Islet precursor cell (in vitro differentiated cells): Measurements from ENCODE around the gene ACKR3.

Experiments
- DNase-seq: peaks from one replicate; pipeline ENCODE4 v3.0.0-alpha.2; 2018

Gene ACKR3

DNA sequence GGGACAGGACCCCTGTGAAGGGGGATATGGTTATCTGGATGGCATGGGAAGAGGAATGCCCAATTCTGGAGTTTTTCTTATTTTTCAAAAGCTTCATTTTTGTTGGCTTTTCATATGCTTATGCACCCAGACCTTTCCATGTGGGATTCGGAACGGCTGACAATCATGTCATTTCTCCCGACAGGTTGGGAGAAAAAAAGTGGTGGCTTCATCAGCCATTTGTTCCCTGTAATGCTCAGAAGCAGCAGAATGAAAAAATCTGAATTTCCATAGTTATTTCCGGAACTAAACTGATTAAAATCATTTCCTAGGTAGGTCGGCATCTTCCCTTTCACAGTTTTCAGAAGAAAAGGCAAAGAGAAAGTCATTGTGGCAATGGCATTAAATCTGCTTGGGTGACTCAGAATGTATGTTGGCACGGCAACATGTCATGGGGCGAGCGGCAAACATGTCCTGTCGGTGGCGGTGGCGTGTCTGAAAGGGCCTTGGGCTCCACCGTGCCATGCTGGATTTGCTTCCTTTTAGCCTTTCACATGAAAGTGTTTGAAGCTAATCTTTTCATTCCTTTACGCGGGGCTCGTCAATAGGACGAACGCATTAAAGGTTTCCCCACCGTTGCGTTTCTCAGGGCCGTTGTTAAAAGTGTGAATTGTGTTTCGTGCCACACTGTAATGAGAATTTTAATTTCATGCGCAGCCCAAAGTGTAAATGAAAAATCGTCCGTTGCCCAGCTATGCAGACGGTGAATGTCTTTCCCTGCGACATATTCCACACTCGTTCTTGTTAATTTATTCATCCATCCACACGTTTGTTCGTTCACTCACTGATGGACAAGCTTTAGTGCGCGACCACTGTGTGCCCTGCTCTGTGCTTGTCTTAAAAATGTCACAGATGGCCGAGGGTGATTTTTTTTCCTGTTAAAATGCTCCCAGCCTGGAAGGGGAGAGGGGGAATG is 18.5 kb downstream of the ACKR3 start:
- DNase-seq = no peak

DNA sequence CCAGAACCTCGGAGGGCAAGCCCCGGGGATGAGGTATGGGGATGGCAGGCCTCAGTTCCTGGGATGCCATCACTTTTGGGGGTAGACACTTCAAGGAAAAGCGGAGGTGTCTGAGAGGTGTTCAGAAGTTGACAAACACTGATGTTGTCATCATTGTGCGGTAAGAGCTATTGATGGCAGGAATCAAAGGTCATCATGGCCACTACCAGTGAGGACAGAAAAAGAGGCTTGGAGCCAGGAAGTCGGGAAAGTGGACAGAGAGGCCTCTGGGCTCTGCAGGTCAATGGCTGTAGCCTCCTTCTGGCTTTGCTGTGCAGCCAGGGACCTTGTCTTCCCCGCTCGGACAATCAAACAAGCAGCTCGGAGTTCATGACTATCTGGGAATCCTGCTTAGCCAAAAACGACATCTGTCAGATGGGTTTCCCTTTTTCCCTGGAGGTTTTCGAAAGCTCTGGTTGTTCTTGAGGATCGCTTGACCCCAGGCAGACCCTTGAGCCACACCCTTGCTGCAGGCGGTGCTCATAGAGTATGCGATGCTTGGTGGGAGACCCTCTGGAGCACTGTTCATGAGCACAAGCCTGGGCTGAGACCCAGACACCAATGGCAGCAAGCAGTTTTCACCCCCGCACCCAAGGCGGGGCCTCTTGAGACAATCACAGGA is 19.4 kb downstream of the ACKR3 start:
- DNase-seq = no peak

DNA sequence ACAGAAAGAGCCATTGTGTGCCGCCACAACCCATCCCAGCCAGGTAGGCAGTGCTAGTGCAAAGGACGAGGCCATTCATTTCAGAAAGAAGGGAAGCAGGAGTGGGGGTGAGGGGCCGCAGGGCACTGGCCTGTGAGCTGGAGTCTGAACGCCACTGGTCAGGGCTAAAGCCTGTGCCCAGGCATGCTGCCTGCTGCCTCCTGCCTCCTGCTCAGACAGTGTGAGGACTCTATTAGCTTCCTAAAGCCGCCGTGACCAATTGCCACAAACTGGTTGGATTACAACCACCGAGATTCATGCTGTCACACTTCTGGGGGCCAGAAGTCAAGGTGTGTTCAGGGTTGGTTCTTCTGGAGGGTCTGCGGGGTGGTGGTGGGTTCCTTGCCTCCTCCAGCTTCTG is 21.2 kb downstream of the ACKR3 start:
- DNase-seq = no peak

DNA sequence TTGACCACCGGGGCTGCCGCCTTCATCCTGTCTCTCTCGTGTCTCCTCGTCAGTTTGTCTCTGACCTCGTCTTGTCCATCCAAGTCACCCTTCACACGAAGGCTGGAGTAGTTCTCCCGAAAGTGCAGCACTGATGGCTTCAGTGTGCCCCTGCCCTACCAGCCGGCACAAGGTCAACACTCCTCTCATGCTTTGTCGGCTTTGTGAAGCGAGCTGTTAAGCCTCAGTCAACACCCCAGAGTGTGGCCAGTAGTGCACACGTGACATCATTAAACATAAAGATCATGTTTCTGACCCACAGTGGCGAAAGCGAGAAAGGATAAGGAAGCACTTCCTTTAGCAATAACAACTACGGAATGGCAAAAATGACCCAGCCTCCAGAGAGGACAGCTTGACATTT is 23.2 kb downstream of the ACKR3 start:
- no peak for DNase-seq

DNA sequence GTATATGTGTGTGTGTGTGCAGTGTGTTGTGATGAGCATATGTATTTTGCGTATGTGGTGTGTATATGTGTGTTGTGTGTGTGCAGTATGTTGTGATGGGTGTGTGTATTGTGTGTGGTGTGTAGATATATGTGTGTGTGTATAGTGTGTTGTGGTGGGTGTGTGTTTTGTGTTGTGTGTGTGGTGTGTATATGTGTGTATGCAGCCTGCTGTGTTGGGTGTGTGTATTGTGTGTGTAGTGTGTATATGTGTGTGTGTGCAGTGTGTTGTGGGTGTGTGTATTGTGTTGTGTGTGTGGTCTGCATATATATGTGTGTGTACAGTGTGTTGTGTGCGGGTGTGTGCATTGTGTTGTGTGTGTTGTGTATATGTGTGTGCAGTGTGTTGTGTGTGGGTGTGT is 23.9 kb downstream of the ACKR3 start:
- no peak for DNase-seq

DNA sequence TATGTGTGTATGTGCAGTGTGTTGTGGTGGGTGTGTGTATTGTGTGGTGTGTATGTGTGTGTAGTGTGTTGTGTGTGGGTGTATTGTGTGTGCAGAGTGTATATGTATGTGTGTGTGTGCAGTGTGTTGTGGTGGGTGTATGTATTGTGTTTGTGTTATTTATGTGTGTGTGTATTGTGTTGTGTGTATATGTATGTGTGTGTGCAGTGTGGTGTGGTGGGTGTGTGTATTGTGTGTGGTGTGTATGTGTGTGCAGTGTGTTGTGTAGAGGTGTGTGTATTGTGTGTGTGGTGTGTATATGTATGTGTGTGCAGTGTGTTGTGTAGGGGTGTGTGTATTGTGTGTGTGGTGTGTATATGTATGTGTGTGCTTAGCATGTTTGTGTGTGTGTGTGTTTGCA is 24.3 kb downstream of the ACKR3 start:
- DNase-seq = no peak

DNA sequence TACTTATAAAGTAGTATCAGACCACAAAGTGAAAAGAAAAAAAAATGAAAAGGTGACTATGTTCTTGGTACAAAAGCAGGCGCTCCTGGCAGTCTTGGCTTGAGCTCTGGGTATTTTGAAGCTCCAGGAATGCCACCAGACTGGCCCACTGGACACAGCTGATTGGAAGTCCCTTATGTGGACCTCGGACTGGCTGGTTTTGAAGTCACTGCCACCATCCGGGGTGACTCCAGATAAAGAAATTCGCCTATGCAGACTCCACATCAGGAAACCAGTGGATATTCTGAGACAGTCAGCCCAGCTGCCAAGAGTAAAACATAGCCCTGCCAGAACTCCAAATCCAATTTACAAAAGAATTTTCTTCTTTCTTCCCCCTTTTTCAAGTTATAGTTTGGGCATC is 28.0 kb downstream of the ACKR3 start:
- DNase-seq = no peak

DNA sequence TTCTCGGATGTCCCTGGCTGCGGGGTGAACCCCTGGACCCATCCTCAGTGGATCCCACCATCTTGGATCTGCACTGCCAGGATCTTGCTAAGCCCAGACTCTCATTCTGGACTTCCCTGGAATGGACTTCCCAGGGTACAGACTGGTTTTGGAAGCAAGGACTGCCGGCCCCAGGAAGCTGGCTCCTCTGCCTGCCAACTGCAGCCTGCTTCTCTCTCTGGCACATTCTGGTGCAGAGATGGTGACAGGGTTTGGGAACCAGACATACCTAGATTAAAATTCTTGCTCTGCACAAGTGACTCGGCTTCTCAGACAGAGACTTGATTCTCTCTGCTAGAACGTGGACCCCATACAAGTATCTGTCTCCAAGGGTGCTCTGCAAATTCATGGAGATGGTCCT is 29.4 kb downstream of the ACKR3 start:
- DNase-seq = no peak

DNA sequence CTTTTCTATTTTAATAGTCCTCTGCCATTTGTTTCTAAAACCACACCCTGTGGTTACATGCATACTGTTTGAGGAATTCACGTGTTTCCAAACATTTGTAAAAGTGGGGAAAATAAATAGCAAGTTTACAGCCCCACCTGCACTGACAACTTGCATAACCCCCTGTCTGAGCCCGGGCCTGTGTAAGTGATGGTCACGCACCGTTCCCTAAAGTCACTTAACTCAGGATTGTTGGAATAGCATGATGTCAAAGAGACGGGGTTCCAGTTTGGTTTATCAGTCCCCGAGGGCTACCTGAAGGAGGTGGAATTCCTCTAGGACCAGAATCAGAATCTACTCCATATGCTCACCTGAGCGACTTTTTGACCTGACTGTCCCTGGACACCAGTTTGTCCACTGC is 30.5 kb downstream of the ACKR3 start:
- DNase-seq = no peak

DNA sequence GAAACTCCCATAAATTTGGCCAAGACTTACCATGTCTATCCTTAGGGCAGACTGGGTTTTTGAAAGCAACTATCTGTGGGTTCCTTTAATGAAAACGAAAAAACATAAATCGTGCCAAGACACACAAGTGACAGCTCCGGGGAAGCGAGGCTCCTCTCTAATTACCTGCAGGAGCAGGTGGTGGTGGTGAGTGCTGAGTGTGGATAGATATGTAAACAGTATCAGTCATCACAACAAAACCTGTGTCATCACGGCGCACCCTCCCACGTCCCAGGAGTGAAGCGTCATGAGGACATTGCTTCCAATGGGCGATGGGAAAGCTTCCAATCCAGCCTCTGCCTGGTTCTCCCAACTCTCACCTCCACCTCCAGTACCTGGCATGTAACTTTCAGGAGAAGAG is 31.3 kb downstream of the ACKR3 start:
- no peak for DNase-seq

DNA sequence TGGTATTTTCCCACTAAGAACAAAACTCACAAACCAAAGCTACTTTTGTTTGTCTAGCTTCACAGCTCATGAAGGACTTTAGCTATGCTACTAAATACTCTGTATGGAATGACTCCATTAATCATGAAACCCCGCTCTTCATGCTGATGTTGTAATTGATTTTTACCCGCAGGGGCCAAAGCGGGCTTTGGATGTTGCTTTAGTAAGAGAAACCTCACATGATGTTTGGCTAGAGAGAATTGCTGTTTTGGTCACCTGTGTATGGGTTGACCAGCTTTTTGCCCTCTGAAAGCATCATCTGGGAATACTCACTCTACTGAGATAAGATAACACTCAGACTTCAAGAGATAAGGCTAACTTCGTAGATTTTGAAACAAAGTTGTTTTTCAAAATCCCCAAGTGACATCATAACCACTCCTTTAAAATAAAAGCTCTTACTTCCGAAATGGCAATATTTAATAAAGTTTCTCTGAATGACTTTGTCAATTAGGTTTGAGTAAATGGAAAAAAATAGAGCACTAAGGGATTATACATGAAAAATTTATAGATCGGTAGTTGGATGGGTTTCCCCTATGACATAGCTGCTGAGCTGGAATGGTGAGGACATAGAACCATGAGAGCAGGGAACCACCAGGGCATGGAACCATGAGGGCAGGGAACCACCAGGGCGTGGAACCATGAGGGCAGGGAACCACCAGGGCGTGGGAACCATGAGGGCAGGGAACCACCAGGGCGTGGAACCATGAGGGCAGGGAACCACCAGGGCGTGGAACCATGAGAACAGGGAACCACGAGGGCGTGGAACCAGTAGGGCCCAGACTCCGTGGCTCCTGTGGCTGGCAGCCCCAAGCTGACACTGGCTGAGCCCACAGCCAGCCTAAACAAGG is 31.9 kb downstream of the ACKR3 start:
- DNase-seq = no peak

DNA sequence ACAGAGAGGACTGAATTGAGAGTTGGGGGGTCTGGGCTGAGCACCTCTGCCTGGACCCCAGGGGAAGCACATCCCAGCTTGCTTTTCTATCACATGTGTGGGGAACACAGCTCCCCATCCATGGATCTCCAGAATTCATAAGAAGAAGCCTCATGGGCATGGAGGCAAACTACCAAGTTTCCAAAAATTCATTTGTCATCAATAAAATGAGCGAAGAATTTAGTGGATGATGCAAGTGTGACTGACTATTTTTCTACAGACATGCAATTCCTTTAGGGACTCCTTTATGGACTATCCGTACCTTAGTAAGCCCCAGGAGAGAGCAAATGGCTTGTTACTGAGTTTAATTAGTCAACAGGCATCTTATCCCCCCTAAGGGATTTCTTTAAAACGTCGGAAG is 33.1 kb downstream of the ACKR3 start:
- no peak for DNase-seq

DNA sequence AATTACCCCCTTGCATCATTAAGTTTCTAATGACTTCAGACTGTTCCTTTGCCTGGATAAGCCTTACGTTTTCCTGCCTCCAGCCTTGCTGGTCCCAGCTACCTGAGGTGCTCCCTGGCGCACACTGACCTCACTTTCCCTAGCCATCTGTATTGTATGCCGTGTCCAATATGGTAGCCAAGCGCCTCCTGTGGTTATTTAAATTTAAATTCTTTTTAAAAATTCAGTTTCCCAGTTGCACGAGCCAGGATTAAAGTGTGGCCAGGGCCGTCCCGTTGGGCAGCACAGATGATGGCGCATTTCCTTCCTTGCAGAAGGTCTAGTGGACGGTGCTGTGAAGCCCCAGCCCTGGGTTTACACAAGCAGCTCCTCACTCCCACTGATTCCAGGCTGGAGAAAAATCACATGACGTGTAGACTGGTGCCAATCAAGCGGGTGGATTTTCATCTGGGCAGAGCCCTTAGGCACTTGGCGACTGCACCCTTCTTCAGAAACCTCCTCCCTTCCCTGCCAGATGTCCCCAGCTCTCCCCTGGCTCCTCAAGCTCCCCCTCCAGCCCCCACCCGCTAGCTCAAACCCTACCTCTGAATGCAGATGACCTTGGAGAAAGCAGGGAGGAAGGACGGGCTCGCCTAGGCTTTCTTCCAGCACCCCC is 33.9 kb downstream of the ACKR3 start:
- no peak for DNase-seq

DNA sequence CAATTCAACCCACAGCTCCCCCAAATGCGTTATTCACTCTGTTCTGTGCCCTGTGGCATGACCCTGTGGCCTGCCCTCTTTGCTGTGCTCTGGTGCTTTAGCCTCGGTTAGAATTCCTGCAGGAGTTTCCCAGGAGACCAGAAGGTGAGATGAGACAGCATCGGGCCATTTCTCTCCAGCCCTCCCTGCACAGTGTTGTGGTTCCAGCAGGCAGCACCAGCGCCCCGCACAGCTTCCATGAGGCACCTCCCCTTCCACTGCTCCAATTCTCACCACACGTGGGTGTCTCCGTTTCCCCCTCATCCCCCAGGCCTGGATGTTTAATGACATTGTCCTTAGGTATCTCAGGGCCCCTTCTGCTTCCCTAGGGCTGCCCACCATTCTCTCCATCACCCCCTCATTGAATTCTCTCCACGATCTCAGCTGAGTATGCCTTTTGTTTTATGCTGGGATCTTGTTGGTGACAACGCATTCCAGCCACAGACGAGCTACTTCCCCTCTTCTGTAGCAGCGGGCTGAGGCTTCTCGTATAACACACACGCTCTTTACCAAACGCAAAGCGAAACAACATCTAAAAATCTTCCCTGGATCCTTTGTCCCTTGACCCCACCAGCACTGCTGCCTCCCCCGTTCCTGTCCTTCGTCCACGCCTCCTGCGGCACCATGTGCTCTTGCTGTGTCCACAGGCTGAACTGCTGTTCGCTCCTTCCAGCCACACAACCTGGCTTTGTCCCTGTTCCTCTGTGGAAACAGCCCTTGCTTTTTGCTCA is 35.1 kb downstream of the ACKR3 start:
- no peak for DNase-seq

DNA sequence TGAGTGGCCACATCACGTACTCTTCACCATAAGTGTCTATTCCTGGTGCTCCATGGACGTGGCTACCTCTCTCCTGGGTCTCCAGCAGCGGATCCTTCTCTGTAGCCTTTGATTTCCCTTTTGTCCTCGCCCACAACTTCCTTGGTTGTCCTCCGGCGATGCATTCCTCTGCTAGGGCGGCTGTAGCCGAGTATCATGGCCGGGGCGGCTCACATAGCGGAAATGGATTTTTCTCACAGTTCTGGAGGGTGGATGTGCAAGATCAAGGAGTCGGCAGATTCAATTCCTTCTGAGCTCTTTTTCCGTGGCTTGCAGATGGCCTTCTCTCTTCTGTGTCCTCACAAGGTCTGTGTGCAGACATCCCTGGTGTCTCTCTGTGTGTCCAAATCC is 35.7 kb downstream of the ACKR3 start:
- DNase-seq = no peak

DNA sequence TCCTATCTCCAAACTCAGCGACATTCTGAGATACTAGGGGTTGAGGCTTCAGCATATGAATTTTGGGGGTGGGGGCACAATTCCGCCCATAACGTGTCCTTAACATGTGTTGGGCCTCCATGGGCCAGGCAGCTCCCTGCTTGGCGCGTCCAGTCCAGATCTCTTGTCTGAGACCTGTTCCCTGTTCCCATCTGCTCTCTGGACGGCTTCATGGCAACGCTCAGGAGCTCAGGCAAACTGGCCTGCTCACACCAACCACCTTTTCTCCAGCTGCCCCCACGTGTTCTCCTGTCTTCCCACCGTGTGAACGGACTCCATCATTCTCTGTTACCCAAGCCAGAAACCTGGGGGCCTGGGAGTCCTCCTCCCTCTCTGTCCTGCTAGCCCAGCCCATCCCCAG is 36.4 kb downstream of the ACKR3 start:
- no peak for DNase-seq

DNA sequence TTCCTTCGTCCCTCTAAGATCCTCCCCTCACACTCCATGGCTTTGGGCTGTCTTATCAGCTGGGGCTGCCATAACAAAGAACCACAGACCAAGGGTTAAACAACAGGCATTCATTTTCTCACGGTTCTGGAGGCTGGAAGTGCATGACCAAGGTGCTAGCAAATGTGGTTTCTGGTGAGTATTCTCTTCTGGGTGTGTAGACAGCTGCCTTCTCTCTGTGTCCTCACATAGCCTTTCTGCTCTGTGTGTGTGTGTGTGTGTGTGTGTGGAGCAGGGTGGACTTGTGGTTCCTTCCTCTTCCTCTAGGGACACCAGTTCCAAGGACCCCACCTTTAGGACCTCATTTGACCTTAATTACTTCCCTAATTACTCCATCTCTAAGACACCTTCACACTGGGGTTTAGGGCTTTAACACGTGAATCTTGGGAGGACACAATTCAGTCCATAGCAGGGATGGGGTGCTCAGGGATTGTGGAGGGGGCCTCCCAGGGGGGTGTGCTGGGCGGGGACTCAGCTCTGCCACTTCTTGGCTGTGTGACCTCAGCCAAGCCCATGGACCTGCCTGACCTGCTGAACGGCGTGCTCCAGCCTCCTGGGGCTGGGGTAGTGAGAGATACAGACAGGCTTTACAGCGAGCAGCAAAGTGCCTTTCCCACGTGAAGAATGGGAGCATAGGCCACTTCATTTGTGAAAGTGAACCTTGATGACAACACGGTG is 38.0 kb downstream of the ACKR3 start:
- peak; percentile 84 for DNase-seq

DNA sequence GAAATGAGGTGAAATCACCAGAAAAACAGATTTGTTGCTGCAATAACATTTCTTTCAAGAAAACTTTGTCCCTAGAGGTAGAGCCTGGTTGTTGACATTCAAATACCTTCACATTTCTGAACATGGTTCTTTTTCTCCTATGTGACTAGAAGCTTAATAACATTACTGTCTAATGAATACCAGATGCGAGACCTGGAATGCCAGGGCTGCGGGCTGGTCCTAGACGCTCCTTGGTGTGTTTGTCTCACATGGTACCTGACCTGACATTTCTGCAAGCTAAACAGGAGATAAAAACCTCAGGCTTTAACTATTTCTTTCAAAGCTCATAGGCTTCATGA is 38.5 kb downstream of the ACKR3 start:
- no peak for DNase-seq

DNA sequence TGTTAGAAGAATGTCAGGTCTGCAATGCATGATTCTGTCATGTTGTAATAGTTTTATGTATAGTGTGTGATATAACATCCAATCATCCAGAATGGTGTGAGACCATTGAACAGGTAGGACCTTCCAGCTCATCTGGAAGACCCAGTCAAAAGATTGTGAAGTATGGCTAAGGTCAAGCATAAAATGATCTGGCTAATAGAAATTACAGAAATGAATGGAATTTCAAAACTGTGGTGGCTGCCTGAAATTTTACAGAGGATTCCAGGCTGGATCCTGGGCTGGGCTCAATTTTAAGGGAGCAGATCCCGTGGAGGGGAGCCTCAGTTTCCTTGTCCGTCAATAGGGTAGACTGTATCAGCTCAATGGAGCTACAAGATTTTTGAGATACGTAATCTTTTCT is 39.1 kb downstream of the ACKR3 start:
- no peak for DNase-seq

DNA sequence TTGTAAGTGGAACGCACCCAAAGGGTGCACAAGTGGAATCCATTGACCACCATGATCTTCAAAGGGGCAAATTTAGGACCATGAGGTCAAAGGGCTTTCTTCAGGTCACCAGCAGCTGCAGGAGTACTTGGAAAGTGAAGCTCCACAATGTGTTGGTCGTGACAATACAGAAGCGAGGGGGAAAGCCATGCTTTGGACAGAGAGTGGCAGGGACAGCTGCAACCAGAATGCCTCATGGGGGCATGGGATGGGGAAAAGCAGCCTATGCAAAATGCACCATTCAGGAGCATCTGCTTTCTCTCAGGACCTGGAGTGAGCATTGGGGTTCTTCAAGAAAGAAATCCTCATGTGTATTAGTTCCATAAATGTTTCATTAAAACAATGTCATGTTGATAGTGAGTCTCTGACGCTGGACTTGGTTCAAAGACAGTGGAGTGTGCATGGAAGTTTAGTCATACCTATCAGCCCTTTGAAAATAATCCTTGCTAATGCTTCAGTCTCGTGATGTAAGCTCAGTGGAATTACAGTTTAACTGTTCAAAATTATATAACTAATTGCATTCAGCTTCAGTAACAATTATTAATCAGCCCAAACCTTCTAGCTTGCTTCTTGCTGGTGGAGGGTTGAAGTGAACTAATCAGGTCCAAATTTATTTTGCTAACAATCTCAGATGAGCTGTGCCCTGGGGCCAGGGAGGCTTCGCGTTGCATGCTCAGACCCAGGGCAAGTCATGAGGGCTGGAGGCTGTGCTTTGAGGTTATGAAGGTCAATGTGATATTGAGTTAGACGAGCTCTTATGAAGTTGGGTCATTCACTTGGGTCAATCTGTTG is 41.6 kb downstream of the ACKR3 start:
- no peak for DNase-seq

DNA sequence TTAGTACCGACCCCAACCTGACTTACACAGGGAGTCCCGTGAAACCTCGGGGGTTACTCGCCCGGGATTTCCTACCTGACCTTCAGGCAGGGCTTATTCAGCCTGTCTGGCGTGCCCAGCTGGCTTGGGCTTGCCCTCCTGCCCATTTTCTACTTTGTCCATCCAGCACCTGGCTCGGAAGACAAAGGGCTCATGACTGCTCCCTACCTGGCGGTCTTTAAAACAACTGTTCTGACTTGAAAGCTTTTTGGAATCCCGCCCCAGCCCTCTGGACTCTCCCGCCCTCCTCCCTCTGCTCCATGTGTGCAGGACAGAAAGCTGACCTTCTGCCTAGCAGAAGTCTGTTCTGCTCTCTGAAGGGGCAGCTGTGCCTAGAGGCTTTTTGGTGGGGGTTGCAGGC is 43.1 kb downstream of the ACKR3 start:
- no peak for DNase-seq
